HG03354 (cell line): ENCODE results near the gene AGPAT3.

Experiments
- ATAC-seq: cut with Tn5 transposase; IDR thresholded peaks from one replicate; pipeline ENCODE4 v1.9.1; 2021; ENCODE audit warnings: mild to moderate bottlenecking; ENCODE audit not compliant: unreplicated experiment, poor library complexity, severe bottlenecking

Gene AGPAT3

GRCh38 chr21:43858806-43859648, 6.0 kb upstream of the AGPAT3 start:
- no peak for ATAC-seq

DNA sequence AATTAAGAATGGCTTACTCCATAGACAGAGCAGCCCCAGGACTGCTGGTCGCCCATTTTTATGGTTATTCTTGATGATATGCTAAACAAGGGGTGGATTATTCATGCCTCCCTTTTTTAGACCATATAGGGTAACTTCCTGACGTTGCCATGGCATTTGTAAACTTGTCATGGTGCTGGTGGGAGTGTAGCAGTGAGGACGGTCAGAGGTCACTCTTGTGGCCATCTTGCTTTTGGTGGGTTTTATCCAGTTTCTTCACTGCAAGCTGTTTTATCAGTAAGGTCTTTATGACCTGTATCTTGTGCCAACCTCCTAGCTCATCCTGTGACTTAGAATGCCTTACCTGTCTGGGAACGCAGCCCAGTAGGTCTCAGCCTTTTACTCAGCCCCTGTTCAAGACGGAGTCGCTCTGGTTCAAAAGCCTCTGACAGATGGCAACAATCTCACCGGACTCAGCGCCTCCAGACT, 5.2 kb upstream of the AGPAT3 start:
- no peak for ATAC-seq

DNA sequence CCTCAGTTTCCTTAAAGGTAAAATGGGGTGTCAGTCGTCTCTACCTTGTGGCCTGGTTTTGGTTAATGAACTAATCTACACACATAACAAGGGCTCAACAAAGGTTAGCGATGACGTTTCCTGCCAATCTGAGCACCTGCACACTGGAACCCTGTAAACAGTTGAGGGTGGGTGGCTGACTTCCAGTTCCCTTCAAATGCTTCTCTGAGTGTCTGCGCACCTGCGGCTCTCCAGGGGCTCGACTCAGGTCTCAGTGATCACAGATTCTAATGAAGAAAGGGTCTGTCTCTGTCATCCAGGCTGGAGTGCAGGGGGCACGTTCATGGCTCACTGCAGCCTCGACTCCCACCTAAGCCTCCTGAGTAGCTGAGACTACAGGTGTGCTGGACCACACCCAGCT, 3.3 kb upstream of the AGPAT3 start:
- no peak for ATAC-seq

GRCh38 chr21:43864313-43864961, 586 bp upstream of the AGPAT3 start:
- no peak for ATAC-seq

GRCh38 chr21:43865540-43866259, 677 bp downstream of the AGPAT3 start:
- no peak for ATAC-seq

GRCh38 chr21:43866260-43866629, 1.2 kb downstream of the AGPAT3 start:
- ATAC-seq, result no peak

- ATAC-seq, result no peak
These were observed 1.8 kb downstream of the AGPAT3 start for GRCh38 chr21:43866659-43867331.

DNA sequence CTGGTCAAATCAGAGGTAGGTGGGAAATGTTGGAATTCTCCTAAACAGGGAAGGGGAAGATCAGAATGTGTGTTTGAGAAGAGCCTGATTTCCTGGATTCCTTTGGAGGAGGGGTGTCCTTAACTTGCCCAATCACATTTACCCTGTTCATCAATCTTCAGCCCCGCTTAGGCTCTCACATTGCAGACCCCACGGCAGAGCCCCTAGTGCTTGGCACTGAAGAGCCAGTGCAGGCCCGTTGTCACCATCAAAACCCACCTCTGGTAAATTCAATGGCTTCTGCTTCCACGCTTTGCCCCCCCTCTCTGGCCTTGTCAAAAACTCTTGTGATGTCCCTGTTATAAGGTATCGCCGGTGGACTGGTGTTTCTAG, 2.3 kb downstream of the AGPAT3 start:
- no peak for ATAC-seq

GRCh38 chr21:43867948-43868347, 2.9 kb downstream of the AGPAT3 start:
- ATAC-seq, result no peak

DNA sequence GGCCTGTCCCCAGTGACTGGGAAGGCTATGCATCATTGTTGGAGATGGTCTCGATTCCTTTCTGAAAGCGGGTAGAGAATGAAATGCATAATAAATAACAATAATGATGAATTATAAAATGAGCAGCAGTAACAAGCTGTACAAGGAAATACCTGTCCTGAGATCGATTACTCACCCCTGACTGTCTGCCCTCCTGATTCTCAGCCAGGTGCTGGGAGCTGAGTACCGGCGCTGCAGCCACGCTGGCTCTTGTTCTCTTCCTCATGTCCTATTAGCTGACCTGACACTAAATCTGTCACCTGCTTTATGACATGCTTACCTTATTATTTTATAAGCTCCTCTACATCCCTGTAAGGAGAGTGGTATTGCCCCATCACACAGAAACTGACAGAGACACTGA, 3.4 kb downstream of the AGPAT3 start:
- ATAC-seq, result no peak

- ATAC-seq, result no peak
These were observed 4.7 kb downstream of the AGPAT3 start for GRCh38 chr21:43869486-43870325.

DNA sequence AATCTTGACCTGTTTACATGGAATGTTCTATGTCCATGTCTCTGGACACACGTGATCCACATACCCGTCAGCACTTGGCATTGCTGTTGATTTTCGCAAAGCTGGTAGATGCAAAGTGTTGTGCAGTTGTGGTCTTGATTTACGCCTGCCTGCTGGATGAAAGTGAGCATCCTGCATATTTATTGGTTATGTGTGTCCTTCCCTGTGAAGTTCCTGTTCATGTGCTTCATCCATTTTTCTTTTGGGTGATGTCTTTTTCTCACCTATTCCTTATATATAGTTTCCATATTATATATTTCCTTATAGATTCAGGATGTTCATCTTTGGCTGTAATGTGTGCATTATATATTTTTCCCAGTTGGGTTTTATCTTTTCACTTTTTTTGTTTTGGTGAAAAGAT, 6.5 kb downstream of the AGPAT3 start:
- no peak for ATAC-seq

DNA sequence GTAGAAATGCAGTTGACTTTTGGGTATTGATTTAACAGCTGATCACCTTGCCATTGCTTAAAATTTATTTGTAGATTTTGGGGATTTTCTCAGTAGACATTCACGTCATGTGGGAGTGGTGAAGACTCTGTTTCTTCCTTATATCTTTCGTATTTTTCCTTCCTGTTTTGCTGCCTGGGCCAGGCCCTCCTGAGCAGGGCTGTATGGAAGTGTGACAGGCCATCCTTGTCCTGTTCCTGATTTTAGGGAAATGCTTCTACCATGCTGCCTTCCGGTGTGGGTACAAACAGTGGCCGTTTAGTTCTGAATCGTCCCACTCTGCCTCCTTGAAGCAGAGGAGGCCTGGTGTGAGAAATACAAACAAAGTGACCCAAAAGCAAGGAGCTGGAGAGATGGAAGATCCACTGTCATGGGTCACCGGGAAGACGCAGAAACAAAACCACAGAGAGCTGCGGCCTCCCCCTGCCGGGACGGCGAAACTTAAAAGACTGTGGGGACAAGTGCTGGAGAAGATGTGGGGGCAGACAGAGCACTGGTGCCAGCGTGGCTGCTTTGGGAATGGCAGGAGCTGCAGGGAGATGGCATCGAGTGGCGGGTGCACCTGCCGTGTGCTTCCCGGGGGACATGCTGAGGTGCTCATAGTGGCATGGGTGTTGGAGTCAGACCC, 7.6 kb downstream of the AGPAT3 start:
- ATAC-seq, result no peak

- ATAC-seq, result no peak
These were observed 8.7 kb downstream of the AGPAT3 start for GRCh38 chr21:43873673-43874072.

DNA sequence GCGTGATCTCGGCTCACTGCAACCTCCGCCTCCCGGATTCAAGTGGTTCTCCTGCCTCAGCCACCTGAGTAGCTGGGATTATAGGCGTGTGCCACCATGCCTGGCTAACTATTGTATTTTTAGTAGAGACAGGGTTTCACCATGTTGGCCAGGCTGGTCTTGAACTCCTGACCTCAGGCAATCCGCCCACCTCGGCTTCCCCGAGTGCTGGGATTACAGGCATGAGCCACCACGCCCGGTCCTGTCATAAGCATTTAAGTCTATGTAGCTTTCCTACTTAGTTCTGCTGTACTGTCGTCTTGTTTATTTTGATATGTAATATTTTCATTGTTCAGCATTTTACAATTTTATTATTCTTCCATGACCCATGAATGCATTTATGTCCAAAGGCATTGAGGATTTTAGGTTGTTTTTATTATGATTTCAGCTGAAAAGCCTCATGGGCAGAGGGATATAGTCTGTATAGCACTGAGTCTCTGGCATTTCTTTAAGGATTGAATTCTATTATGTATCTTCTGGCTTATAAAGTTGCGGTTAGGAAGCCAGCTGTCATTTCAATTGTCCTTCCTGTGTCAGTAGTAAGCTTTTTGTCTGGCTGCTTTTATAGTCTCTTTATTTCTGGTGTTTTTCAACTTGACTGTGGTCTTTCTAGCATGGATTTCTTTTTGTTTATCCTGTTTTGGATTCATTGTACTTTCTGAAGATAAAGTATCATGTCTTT, 9.2 kb downstream of the AGPAT3 start:
- ATAC-seq, result no peak

- ATAC-seq, result no peak
These were observed 11.6 kb downstream of the AGPAT3 start for GRCh38 chr21:43876605-43877004.

DNA sequence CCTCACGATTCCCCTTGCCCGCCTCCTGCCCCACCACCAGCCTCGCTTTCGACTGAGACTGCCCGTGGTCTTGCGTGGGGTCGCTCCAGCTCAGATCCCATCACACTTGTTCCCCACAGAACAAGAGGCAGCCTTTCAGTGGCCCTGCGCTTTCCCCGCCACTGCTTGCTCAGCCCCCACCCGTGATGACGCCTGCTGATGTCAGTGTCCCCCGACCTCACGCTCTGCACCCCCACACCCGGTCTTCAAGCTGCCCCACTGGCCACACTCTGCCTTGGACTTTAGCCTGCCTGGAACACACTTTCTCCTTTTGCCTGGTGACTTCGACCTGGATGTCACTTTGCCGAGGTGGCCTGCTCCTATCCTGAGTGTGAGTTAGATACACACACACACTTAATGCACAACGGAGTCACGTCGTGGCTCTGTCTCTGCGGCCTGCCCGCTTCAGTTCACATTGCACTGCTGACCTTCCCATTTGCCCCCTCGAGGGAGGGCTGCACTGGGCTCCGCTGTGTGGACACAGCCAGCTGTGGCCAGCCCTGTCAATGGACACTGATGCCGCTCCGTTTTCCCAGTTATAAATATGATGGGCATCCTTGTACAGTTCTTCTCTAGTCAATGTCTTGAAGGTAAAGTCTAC, 13.0 kb downstream of the AGPAT3 start:
- no peak for ATAC-seq
